Body of pancreas (tissue), 4 donors: ENCODE results near the gene ACKR2. TPM values are rescaled to one million over a fixed set of nuclear protein-coding genes. Genes with fewer than 3 reads are reported as not detected.

Experiments used
- ATAC-seq: fragments of 150-250 bp; one replicate; pipeline ENCODE4 v1.9.1; 2016
- DNase-seq, 4 donors: peaks; one replicate each; pipeline ENCODE4 v3.0.0-alpha.2; 2019
- H3K27ac ChIP-seq, 4 donors: fragments of 200-600 bp; sonication (generic); 1 replicate in 3 of 4; 2 replicates in 1 of 4; pipeline versions ENCODE4 v1.5.1 to v1.6.1; 2016 to 2019; ENCODE audit warnings: mild to moderate bottlenecking in 1 of 4, mixed read lengths in 1 of 4, moderate library complexity in 1 of 4
- H3K27me3 ChIP-seq, 2 donors: fragments of 200-600 bp; sonication (generic); one replicate each; pipeline ENCODE4 v1.6.0; 2016; ENCODE audit warnings: mild to moderate bottlenecking in 1 of 2
- H3K36me3 ChIP-seq, 2 donors: fragments of 200-600 bp; sonication (generic); replicated peaks in 1 of 2; 2 replicates each; pipeline ENCODE4 v1.5.1; 2016; ENCODE audit warnings: low read depth in 2 of 2; ENCODE audit not compliant: insufficient read depth in 1 of 2
- H3K4me1 ChIP-seq: fragments of 200-600 bp; sonication (generic); one replicate; pipeline ENCODE4 v1.6.0; 2016
- H3K4me3 ChIP-seq, 2 donors: fragments of 200-600 bp; sonication (generic); 1 replicate in 1 of 2; 2 replicates in 1 of 2; pipeline ENCODE4 v1.5.1; 2016 to 2019
- H3K9me3 ChIP-seq, 3 donors: fragments of 200-600 bp; sonication (generic); 1 replicate in 2 of 3; 2 replicates in 1 of 3; pipeline ENCODE4 v1.5.1; 2016
- POLR2A ChIP-seq, 3 donors: fragments of 450-650 bp; IDR thresholded peaks; one replicate each; pipeline ENCODE4 v1.6.1; 2016; ENCODE audit warnings: antibody characterized with exemption in 3 of 3, mild to moderate bottlenecking in 2 of 3
- WGBS, 2 donors: methylation state at CpG; one replicate each; pipeline ENCODE4 v1.1.5; 2017; 5-methylcytosine and 5-hydroxymethylcytosine counted together
- intact Hi-C: fragments of 100-400 bp; cut with DNase I; formaldehyde crosslinking; loops from one replicate; pipeline ENCODE4 v1.15.1; 2023
- total RNA-seq, 2 donors: library from RNA; depleted of rRNA; stranded (reverse); fragments of >200 nt; gene quantifications; one replicate each; pipeline ENCODE4 v1.1.0, GENCODE V29; 2016
- TF ChIP-seq, protein P1 (sequence below), 7 experiments: fragments of 450-650 bp in 4 of 7; fragments of 200-600 bp in 3 of 7; sonication (generic) in 3 of 7; IDR thresholded peaks; one replicate each; pipeline ENCODE4 v1.5.1; 2016 to 2019; ENCODE audit warnings: antibody characterized with exemption in 7 of 7

The ACKR2 gene
- total RNA-seq, 2 donors from 2014 or later: 3.3 to 3.4 TPM

GRCh38 chr3:42887084-42887483 lies 77.8 kb downstream of the ACKR2 start:
- no peaks in the 10 kb centered on the region for H3K36me3 ChIP-seq
- H3K4me1 ChIP-seq: no peaks in the 10 kb centered on the region
- H3K9me3 ChIP-seq: no peaks in the 10 kb centered on the region
- intact Hi-C loops: no loop called here
- DNase-seq: no peak
- 81 to 83% methylated on average over 3 of the region's 3 CpGs for whole genome bisulfite sequencing, 2 donors
- TF ChIP-seq, protein P1, sequence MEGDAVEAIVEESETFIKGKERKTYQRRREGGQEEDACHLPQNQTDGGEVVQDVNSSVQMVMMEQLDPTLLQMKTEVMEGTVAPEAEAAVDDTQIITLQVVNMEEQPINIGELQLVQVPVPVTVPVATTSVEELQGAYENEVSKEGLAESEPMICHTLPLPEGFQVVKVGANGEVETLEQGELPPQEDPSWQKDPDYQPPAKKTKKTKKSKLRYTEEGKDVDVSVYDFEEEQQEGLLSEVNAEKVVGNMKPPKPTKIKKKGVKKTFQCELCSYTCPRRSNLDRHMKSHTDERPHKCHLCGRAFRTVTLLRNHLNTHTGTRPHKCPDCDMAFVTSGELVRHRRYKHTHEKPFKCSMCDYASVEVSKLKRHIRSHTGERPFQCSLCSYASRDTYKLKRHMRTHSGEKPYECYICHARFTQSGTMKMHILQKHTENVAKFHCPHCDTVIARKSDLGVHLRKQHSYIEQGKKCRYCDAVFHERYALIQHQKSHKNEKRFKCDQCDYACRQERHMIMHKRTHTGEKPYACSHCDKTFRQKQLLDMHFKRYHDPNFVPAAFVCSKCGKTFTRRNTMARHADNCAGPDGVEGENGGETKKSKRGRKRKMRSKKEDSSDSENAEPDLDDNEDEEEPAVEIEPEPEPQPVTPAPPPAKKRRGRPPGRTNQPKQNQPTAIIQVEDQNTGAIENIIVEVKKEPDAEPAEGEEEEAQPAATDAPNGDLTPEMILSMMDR (IDR thresholded peaks at IDR 0.05): no peak
- TF ChIP-seq POLR2A (IDR thresholded peaks at IDR 0.05): no peak
- H3K27me3 ChIP-seq: no peaks in the 10 kb centered on the region
- H3K4me3 ChIP-seq: no peak overlapping the region
- no peak for ATAC-seq
- no peak overlapping the region for H3K27ac ChIP-seq

DNA sequence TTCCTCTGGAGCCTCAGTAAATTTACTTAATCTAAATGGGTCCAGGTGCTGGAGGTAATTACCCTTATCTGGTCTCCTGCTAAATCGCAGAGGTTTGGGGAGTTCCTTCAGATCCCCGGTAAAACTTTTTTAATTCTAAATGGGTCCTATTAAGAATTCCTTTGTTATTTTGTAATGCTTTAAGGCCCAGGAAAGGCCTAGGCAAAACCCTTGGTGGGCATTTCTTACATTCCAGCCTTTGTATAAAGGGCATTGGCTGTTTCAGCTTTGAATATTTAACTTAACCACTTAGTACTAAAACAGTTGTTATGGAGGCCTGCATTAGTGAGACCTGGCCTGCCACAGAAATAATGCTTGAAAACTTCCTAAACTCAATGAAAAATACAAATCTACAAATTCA lies 81.8 kb downstream of the ACKR2 start:
- no peaks in the 10 kb centered on the region for H3K36me3 ChIP-seq
- no peaks in the 10 kb centered on the region for H3K9me3 ChIP-seq
- ATAC-seq (no peak), DNase-seq (no peak)
- TF ChIP-seq, protein P1 (IDR thresholded peaks at IDR 0.05): no peak
- TF ChIP-seq POLR2A (IDR thresholded peaks at IDR 0.05): no peak
- H3K27me3 ChIP-seq: no peaks in the 10 kb centered on the region
- WGBS, 2 donors: 65 to 73% methylated on average over 2 of the region's 2 CpGs
- H3K27ac ChIP-seq: no peak overlapping the region
- no peak overlapping the region for H3K4me3 ChIP-seq
- intact Hi-C loops: no loop called here
- H3K4me1 ChIP-seq: no peaks in the 10 kb centered on the region

GRCh38 chr3:42892169-42892568 lies 82.9 kb downstream of the ACKR2 start:
- H3K4me1 ChIP-seq: no peaks in the 10 kb centered on the region
- WGBS, 2 donors: 86 to 100% methylated on average over 1 of the region's 1 CpG
- ATAC-seq (no peak), DNase-seq (no peak)
- intact Hi-C loops: no loop called here
- H3K27ac ChIP-seq: no peak overlapping the region
- no peaks in the 10 kb centered on the region for H3K9me3 ChIP-seq
- TF ChIP-seq, protein P1 (IDR thresholded peaks at IDR 0.05): no peak
- TF ChIP-seq POLR2A (IDR thresholded peaks at IDR 0.05): no peak
- H3K27me3 ChIP-seq: no peaks in the 10 kb centered on the region
- no peak overlapping the region for H3K4me3 ChIP-seq
- no peaks in the 10 kb centered on the region for H3K36me3 ChIP-seq

DNA sequence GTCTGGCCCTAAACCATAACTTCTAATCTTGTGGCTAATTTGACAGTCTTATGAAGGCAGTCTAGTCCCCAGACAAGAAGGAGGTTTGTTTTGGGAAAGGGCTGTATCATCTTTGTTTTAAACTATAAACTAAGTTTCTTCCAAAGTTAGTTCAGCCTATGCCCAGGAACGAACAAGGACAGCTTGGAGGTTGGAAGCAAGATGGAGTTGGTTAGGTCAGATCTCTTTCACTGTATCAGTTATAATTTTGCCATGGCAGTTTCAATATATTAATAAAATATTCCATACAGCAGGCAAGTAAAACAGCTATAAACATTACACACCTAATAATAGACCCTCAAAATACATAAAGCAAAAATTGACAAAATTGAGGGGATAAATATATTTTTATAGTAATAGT lies 83.6 kb downstream of the ACKR2 start:
- Histone ChIP-seq H3K9me3 (no peaks in the 10 kb centered on the region), H3K4me3 (no peak overlapping the region), H3K4me1 (no peaks in the 10 kb centered on the region), H3K36me3 (no peaks in the 10 kb centered on the region), H3K27me3 (no peaks in the 10 kb centered on the region), H3K27ac (no peak overlapping the region)
- no peak for DNase-seq
- TF ChIP-seq, protein P1 (IDR thresholded peaks at IDR 0.05): no peak
- no peak for TF ChIP-seq POLR2A (IDR thresholded peaks at IDR 0.05)
- ATAC-seq: no peak
- intact Hi-C loops: no loop called here
- WGBS, 2 donors: 77% methylated on average over 1 of the region's 1 CpG

DNA sequence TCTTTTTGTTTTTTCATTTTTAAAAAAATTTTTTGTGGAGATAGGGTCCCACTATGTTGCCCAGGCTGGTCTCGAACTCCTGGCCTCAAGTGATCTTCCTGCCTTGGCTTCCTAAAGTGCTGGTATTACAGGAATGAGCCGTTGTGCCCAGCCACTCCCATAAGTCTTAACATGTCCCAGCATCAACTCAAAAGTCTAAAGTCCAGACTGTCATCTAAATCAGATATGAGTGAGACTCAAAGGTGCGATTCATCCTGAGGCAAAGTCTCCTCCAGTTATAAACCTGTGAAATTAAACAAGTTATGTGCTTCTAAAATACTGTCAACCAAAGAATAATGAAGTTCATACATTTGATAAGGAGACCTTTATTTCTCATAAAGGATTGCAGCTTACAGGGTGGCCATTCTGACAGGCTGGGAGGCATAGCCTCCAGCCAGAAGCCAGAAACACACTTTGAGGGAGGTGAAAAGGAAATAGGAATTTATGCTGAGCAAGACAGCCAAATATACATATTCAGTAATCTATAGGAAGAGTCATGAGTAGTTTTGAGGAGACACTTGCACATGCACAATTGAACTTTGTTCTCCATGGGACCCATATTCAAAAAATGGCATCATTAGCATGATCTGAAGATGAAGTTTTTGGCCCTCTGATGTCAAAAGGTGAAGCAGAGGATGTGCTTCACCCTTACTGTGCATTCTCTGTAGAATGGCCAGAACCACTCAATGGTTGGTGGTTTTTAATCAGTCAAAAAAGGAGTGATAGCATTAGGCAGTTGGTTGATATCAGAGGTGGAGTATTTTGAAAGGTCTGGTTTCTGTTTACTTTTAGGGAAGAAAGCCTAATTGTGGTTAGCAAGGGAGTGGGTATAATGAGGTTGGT lies 85.7 kb downstream of the ACKR2 start:
- intact Hi-C loops: no loop called here
- Histone ChIP-seq H3K27ac (no peak overlapping the region), H3K9me3 (no peaks in the 10 kb centered on the region), H3K4me3 (no peak overlapping the region), H3K4me1 (no peaks in the 10 kb centered on the region), H3K27me3 (no peaks in the 10 kb centered on the region), H3K36me3 (no peaks in the 10 kb centered on the region)
- WGBS, 2 donors: 47 to 63% methylated on average over 3 of the region's 3 CpGs
- no peak for ATAC-seq
- DNase-seq: no peak
- TF ChIP-seq, protein P1 (IDR thresholded peaks at IDR 0.05): no peak
- TF ChIP-seq POLR2A (IDR thresholded peaks at IDR 0.05): no peak
